GM04504 (cell line): ENCODE measurements around the gene THSD4.

Experiments
- DNase-seq: peaks from one replicate; pipeline ENCODE4 v3.0.0-alpha.2; 2012; ENCODE audit warnings: low read depth

THSD4 gene

GRCh38 chr15:71628988-71629770 lies 513.9 kb downstream of the THSD4 start:
- no peak for DNase-seq

GRCh38 chr15:71629781-71630474 lies 514.7 kb downstream of the THSD4 start:
- DNase-seq = no peak

GRCh38 chr15:71630475-71630809 lies 515.2 kb downstream of the THSD4 start:
- DNase-seq = no peak

- DNase-seq = no peak
These were observed 517.4 kb downstream of the THSD4 start for GRCh38 chr15:71632576-71633195.

GRCh38 chr15:71634820-71635560 lies 519.7 kb downstream of the THSD4 start:
- no peak for DNase-seq

GRCh38 chr15:71635735-71636134 lies 520.5 kb downstream of the THSD4 start:
- DNase-seq = no peak

GRCh38 chr15:71638876-71639275 lies 523.6 kb downstream of the THSD4 start:
- DNase-seq = no peak

- DNase-seq = no peak
These were observed 524.2 kb downstream of the THSD4 start for GRCh38 chr15:71639471-71639870.

GRCh38 chr15:71643918-71644317 lies 528.6 kb downstream of the THSD4 start:
- DNase-seq = no peak

- no peak for DNase-seq
These were observed 531.7 kb downstream of the THSD4 start for GRCh38 chr15:71646767-71647486.

- DNase-seq = no peak
These were observed 532.2 kb downstream of the THSD4 start for GRCh38 chr15:71647487-71647808.

- no peak for DNase-seq
These were observed 532.8 kb downstream of the THSD4 start for GRCh38 chr15:71648095-71648494.

- no peak for DNase-seq
These were observed 534.6 kb downstream of the THSD4 start for GRCh38 chr15:71649894-71650293.

- no peak for DNase-seq
These were observed 535.3 kb downstream of the THSD4 start for GRCh38 chr15:71650603-71651002.

- DNase-seq = no peak
These were observed 536.5 kb downstream of the THSD4 start for GRCh38 chr15:71651750-71652186.

- DNase-seq = no peak
These were observed 538.9 kb downstream of the THSD4 start for GRCh38 chr15:71654042-71654719.

- DNase-seq = no peak
These were observed 539.5 kb downstream of the THSD4 start for GRCh38 chr15:71654720-71655174.

- no peak for DNase-seq
These were observed 541.2 kb downstream of the THSD4 start for GRCh38 chr15:71656425-71656824.

- no peak for DNase-seq
These were observed 541.9 kb downstream of the THSD4 start for GRCh38 chr15:71657141-71657540.

GRCh38 chr15:71658036-71658435 lies 542.8 kb downstream of the THSD4 start:
- no peak for DNase-seq
